NT2/D1 (cell line): ENCODE results near the gene SSU72.

ENCODE experiments used
- SUZ12 ChIP-seq: IDR thresholded peaks from 2 replicates; pipeline ENCODE4 v1.6.1; 2011; ENCODE audit not compliant: insufficient read length, insufficient read depth; ENCODE audit errors: extremely low read depth
- YY1 ChIP-seq: IDR thresholded peaks from 2 replicates; pipeline ENCODE4 v1.6.1; 2011; ENCODE audit not compliant: insufficient read length, insufficient read depth
- ZNF274 ChIP-seq: IDR thresholded peaks from 2 replicates; pipeline ENCODE4 v1.6.1; 2011; ENCODE audit warnings: mild to moderate bottlenecking, low read depth, low read length

GRCh38 chr1:1582585-1583346, 8.1 kb upstream of the SSU72 start:
- no peak for TF ChIP-seq ZNF274
- no peak for TF ChIP-seq SUZ12
- TF ChIP-seq YY1, result no peak
